Renal pelvis (tissue), 4 donors: Measurements from ENCODE around the gene FBXW5. TPM values are rescaled to one million over a fixed set of nuclear protein-coding genes. Genes with fewer than 3 reads are reported as not detected.

ENCODE experiments used
- DNase-seq: peaks from one replicate; pipeline ENCODE4 v3.0.0-alpha.2; 2013
- polyA plus RNA-seq, 3 donors: library from polyadenylated mRNA; unstranded; fragments of 120-200 nt; gene quantifications; one replicate each; pipeline ENCODE4 v1.2.1, GENCODE V29; 2013; ENCODE audit not compliant: insufficient read length in 3 of 3

FBXW5 gene
- polyA plus RNA-seq, 3 donors, result 48.7 to 65.9 (median 64.8) TPM

DNA sequence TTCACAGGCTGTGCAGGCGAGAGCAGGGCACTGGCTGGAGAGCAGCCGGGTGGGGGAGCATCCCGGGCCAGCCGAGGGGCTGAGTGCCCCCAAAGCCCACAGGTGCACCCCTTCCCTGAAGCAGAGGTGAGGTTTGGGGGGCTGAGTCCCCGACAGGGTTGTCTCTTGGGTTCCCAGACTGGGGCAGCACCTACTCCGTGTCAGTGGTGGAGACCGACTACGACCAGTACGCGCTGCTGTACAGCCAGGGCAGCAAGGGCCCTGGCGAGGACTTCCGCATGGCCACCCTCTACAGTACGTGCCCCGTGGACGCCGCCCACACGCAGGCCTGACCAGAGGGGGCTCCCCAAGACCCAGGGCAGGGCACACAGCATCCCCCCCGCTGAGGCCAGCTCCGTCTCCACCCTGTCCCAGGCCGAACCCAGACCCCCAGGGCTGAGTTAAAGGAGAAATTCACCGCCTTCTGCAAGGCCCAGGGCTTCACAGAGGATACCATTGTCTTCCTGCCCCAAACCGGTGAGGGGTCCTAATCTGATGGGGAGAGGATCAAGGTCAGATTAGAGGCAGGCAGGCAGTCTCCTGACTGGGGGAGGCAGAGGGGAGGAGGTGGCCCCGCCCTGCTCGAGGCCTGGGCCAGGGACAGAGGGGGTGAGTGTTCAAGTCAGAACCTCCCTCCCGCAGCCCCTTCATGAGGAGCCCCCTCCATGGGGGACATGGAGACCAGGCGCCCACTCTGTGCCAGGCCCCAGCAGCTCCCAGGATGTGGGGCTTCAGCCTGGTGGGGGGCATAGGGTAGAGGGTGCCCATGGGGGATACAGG lies 35.4 kb upstream of the FBXW5 start:
- DNase-seq, result no peak

DNA sequence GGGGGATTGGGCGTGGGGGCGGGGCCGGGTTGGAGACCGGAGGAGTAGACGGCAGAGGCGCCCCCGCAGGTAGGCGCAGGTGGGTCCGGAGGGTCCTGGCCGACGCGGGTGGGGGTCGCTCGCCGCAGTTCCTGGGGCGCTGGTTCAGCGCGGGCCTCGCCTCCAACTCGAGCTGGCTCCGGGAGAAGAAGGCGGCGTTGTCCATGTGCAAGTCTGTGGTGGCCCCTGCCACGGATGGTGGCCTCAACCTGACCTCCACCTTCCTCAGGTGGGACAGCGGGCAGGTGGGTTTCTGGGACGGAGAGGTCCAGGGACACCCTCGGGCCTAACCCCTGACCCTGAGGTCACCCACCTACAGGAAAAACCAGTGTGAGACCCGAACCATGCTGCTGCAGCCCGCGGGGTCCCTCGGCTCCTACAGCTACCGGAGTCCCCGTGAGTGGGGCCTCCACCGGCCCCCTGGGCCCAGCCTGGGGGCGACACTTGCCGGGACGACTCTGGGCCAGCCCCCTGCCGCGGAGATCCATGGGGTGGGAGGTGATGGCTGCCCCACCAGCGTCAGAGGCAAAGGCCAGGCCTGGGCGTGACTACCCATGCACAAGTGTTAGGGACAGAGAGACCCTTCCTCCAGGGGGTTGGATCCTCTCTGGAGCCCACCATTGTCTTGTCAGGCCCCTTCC lies 34.5 kb upstream of the FBXW5 start:
- DNase-seq, result no peak

DNA sequence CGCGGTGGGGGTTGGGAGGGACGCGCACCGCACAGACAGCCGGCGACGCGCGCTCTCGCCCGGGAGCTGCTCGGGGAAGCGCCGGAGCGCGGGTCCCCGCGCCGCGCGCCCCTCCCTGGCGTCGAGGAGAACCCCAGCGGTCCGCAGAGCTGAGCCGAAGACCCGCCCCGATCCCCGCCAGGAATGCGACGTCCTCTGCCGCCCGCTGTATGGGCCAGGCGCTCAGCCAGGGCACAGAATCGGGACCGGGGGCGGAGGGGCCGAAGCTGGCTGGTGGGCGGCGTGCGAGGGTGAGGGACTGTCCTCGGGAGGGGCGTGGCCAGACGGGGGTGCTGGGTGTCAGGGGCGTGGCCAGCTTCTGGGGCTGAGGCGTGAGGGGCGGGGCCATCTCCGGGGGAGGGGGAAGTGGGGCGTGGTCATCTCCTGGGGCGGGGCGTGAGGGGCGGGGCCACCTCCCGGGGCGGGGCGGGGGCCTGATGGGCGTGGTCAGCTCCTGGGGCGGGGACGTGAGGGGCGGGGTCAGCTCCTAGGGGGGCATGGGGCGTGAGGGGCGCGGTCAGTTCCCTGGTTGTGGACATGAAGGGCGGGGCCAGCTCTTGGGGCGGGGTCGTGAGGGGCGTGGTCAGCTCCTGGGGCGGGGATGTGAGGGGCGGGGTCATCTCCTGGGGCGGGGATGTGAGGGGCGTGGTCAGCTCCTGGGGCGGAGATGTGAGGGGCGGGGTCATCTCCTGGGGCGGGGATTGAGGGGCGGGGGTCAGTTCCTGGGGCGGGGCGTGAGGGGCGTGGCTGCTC lies 33.7 kb upstream of the FBXW5 start:
- DNase-seq, result peak; percentile 51

DNA sequence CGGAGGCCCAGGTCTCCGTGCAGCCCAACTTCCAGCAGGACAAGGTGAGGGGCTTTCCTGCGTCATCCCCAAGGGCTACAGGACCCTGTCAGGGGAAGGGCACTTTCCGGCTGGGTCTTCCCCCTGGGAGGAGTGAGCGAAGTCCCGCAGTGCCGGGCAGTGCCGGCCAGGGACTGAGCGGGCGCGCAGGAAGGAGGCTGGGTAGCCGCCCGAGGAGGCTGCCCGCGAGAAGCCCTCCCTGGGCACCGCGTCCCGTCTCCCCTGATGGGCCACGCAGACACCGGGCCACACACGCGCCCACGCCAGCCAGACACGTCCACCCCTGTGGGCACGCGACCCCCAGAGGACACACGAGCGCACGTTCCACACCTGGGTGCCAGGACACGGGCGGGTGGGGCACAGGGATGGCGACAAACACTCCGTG lies 33.1 kb upstream of the FBXW5 start:
- no peak for DNase-seq

DNA sequence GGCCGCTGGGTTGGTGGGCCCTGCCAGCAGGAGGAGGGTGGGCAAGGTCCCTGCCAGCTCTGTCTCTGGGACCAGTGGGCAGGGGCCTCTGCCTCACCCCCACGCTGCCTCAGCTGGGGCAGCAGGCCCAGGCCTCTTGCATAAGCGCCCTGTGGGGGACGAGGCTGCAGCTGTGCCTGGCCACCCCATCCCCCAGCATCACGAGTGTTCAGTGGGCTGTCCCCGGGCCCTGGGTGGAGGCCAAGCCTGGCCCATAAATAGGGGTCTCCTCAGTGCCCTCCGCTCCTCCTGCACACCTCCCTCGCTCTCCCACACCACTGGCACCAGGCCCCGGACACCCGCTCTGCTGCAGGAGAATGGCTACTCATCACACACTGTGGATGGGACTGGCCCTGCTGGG lies 32.7 kb upstream of the FBXW5 start, which contains the start of gene PTGDS:
Gene PTGDS, plus strand, starts transcription at position 282 of the 400 bp plus-strand sequence. Its CDS starts 75 bp downstream, at position 357.
- no peak for DNase-seq

DNA sequence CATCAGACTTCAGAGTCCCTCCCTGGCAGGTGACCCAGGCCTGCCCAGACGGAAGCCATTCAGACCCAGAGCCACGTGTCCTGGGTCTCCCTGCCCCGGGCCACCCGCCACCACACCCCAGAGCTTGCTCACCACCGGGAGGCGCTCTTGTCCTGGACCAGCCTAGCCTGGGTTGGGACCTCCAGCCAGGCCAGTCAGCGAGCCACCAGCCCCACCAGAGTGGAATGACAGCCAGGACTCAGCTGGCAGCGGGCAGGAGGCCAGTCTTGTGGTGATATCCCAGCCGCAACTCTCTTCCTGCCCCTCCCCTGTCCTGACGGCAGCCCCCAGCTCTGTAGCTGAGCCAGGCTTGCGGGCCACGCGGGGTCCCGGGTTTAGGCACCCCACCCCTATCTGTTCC lies 31.1 kb upstream of the FBXW5 start:
- DNase-seq, result no peak

DNA sequence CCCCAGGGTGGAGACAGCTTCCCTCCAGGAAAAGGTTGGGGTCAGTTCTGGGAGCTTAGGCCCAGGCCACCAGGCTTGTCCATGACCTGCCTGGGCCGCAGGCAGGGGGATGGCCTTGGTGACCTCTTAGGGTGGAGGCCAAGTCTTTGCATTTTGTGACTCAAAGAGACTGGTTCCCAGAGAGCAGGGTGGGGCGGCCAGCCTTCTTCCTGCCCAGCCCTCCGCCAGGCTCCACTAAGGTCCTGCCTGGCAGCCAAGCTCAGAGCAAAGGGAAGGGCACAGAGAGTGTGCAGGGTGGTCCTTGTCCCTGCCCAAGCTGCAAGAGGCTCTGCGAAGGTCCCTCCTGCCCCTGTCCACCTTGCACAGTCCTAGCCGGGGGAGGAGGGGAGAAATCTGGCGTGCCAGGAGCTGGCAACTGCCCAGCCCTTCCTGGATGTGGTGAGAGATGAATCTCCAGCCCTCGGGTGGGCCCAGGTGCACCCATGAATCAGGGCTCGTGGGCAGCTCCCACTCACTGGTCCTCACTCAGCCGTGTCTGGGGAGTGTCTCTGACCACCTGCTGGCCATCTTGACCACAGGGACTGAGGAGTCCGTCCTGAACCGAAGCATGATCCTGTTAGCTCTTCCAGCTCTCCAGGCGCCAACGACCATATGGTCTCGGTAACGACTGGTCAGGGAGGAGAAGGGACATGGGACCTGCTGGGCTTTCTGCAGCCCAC lies 30.4 kb upstream of the FBXW5 start:
- DNase-seq, result no peak

DNA sequence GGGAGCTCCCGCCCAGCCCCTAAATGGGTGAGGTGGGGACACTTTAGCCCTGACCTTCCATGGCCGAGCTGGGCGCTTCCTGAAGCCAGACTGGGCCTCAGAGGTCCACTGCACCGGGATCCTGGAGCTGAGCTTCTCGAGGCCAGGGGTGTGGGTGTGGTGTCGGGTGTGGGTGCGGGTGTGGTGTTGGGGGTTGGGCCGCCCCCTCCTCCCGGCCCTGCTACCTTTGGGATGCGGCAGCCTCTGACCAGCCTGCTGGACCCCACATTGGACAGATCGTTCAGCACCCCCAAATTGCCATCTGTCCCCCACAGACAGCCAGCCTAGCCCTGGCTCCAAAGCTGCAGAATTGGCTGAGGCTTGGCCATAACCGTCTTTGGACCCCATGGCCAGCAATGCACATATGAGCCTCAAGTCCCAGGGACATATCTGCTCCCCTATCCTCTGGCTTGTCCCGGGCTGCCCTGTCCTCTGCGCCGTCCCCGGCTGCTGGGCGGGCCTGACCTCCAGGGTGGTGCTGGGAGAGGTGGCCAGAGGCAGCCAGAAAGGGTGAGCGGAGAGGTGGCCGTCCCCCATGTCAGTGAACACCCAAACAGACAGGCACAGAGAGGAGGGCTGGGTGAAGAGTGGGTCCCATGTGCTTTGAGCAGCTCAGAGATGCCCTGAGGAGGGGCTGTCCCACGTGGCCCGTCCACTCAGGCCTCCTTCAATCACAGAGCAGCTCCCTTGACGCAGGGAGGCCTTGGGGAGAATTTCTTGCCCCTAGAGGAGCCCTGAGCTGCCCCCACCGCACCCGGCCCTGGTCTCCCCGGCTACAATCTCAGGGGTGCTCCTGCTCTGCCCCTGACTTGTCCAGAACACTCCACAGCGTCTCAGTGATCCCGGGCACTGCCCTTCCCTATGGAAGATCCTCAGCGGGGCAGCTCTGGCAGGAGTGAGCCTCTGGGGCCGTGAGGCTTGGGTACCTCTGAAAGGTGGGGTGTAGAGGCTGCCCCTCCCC lies 29.4 kb upstream of the FBXW5 start:
- DNase-seq, result no peak

DNA sequence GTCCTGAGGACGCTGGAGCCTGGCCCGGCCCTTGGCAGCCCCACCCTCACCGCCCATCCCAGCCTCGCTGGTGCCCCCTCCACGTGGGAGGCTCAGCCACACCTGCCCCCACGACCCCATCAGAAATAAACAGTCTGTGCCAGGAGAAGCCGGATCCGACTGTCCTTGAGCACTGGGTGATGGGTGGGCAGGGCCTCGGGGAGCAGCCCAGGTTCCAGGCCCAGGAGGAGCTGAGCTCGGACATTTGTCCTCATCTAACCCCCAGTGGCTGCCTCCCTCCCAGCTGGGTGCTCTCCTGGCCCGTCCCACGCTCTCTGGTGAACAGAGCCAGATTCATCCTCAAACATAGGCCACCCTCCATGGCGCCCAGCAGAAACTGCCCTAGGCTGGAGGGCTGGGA lies 28.2 kb upstream of the FBXW5 start:
- no peak for DNase-seq

DNA sequence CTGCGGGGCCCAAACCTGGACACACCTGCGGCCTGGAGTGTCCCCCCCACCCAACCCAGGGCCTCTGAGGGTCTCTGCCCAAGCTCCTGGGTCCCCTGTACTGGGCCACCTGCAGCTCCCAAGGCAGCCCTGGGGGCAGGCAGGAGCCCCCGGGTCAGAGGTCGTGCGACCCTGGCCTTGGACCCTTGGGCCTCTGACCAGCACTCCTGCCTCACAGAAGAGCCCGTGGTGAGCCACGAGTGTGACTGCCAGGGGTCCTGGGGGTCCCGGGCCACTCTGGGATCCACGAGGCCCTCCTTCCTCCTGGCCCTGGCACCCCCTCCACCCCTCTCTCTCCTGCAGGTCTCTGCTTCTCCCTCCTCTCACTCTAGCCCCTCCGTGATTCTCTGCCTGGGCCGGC lies 27.8 kb upstream of the FBXW5 start:
- no peak for DNase-seq

DNA sequence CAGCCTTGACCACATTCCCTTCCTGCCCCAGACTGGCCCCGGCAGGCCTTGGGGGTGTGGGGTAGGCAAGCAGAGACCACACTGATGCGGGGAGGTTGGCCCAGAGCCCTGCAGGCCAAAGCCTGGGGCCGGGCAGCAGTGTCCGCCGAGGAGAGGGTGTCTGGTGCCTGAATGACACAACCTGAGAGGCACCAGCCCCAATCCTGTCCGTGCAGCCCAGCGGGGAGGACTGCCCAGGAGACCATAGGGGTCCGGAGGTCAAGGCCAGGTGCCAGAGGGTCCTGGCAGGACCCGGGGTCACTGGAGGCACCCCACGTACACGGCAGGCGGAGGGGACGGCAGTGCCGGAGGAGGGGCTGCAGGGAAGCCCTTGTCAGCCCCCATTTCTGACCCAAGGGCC lies 27.2 kb upstream of the FBXW5 start:
- DNase-seq, result no peak

DNA sequence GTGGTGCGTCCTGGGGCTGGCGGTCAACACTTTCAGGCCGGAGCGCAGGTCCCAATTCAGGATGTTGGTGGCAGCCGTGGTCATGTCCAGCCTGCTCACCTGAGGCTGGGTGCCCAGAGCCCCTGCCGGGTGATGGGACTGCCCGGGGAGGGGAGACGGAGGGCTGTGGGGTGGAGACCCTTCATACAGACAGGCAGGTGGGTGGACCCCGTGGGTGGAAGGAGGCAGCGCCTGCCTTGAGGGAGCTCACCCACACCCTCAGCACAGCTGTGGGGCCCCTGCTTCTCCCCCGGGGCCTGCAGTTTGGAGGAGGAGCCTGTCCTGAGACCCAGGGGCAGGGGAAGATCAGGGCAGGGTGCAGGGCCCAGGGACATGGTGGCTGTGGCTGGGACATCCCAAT lies 25.8 kb upstream of the FBXW5 start:
- DNase-seq, result no peak

DNA sequence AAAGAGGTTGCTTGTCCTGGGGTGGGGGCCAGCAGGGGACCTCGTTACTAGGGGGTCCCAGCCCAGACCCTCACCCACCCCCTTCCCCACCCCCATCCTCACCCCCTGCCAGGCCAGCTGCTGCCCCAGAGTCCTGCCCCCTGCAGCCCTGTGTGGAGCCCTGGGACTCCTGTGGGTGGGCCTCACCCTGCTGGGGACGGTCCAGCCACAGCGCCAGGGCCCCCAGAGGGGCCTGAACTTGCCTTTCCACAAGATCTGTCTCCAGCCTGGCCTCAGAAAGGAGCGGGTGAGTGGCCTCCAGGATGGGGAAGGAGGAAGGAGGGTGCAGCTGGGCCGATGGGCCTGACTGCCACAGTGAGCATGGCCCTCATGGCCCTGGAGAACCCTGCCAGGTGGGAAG lies 25.2 kb upstream of the FBXW5 start:
- DNase-seq, result no peak

DNA sequence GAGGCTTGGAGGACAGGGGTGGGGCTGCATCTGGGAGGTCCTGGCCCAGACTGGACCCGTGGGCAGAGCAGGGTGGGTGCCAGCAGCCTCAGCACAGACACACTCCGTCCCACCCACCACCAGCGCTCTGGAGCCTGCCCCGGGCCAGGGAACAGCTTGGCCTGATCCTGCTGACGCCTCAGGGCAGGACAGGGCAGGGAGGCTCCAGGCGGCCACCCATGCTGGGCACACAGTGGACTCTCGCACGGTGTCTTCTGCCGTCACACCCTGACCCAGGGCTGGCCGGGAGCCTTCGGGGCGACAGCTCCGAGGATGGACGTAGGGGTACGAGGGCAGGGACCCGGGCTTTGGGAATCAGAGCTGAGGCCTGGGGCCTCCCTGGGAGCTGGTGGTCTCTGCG lies 24.6 kb upstream of the FBXW5 start:
- no peak for DNase-seq

DNA sequence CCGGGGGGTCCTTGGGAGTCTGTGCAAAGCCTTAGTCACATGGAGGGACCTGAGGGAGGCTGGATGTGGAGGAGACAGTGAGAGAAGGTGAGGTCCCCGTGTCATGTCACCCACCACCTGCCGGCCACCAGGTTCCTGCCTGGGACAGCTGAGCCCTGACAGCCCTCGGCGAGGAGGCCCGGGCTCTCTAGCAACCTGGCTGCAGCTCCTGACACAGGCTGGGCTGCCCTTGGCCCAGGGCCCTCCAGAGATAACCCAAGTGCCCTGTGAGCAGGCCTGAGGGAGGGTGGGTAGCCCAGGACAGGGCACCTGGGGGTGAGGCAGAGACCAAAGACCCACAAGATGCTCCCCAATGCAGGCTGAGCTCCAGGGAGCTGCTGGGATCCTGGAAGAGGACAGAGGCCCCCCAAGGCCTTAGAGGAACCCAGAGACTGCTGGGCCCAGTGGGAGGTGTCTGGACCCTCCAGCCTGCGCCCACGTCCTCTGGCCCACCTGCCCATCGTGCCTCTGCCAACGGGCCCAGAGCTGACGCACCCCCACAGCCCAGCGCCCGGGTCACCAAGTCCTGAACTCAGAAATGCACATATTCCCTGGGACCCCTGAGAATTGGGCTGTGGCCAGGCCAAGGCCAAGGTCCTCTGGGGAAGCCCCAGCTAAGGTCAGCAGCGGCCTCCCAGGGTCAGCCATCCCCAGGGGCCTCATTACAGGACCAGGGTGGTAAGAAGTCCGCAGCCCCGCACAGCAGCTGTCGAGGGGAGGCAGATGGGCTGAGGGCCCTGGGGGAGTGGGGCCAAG lies 24.0 kb upstream of the FBXW5 start:
- no peak for DNase-seq

DNA sequence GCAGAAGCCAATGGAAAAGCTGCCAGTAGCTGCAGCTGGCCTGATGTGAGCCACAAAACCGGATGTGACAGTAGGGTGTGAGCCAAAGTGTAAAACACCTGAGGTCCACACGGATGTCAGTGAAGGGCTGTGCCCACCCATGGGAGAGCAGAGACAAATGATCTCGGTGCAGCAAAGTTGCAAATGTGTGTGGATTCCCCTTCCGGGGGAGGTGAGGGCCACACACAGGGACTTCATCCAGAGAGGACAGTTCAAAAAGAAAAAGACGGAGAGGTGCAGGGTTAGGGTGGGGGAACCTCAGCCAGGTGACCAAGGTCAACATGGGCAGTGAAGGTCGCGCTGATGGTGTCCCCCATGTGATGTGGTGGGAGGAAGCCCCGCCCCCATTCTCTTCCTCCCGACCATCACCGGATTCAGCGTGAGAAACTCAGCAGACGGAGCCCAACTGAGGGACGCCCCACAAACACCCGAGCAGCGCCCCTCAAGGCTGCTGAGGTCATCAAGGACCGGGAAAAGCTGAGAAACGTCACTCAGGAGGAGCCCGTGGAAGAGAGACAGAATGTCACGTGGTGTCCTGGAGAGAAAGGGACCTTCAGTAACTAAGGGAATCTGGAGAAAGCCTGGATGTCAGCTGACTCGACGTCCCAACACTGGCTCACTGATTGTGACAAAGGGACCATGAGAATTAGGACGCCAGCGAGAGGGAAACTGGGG lies 21.4 kb upstream of the FBXW5 start:
- no peak for DNase-seq

DNA sequence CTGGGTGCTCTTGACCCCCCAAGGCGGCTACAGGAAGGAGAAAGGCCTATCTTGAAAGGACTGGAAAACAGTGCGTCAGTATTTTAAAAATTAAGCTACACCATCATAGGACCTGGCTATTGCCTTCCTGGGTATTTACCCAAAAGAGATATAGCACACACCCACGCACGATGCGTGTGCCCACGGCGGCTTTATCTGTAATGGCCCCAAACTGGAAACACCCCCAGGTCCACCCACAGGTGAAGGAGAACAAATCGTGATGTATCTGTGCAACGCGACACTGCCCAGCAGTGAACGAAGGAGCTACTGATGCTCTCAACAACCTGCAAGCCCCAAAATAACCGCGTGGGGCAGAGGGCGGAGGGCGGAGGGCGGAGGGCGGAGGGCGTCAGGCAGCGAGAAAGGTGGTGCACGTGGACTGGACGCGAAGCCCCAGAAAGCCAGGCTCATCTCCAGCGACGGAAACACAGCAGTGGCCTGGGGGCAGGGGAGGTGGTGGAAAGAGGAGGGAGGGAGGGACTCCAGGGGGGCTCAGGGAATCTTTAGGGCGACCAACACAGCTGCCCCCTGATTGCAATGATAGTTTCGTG lies 20.4 kb upstream of the FBXW5 start:
- DNase-seq, result no peak

DNA sequence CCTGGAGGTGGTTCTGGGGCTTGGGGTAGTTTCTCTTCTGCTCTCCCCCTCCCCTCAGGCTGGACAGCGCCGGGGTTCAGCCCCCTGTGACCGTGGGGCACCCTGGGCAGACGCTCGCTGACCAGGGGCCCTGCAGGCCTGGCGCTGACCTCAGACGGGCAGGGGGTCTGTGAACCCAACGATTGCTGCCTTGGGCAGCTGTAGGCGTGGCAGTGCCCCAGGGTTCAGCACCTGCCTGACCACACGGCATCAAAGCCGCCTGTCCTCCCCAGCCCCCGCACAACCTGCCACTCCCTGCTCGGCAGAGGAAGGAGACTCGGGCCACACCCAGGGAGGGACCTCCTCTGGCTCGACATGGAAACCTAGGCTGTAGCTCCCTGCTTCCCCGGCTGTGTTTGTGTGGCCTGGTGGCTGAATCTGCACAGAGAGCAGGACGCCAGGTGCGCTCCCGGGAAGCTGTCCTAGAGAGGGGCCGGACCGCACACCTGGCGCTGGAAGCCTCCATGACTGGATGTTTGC lies 19.7 kb upstream of the FBXW5 start:
- no peak for DNase-seq
